Stimulated activated CD4-positive, alpha-beta T cell treated with anti-CD3 and anti-CD28 coated beads, Interleukin-15, amount 100 ng/mL, for 24 hours (primary cell): ENCODE data around the gene IP6K2.

Experiments used
- DNase-seq: peaks from one replicate; pipeline ENCODE4 v3.0.0-alpha.2; 2020

The IP6K2 gene

DNA sequence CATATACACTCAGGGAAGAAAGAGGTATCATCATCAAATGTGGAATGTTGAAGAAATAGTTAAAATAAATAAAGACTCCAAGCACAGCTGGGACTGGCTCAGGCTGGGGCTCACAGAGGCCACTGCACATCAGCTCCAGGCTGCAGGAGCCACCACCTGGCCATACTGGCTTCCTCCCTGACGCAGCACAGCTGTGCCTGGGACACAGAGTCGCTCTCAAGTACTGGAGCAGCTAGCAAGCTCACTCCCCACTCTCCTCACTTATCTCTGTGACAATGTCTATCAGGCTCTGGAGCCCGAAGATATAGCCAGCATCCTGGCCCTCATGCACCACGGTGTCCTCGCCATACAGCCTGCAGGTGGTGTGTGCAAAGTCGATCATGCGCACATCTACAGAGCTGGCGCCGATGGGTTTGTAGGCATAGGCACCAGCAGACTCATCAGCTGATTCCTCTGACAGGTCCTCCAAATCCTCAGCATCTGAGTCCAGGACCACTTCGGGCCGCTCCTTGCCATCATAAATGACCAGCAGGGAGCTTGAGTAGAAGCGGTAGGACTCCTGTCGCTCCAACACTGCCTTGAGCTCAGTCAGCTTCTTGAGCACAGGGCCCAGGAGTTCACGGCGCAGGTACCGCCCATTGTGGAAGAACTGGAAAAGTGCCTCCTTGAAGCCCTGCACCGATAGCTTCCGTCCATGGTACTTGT is 28.8 kb downstream of the IP6K2 start:
- no peak for DNase-seq

DNA sequence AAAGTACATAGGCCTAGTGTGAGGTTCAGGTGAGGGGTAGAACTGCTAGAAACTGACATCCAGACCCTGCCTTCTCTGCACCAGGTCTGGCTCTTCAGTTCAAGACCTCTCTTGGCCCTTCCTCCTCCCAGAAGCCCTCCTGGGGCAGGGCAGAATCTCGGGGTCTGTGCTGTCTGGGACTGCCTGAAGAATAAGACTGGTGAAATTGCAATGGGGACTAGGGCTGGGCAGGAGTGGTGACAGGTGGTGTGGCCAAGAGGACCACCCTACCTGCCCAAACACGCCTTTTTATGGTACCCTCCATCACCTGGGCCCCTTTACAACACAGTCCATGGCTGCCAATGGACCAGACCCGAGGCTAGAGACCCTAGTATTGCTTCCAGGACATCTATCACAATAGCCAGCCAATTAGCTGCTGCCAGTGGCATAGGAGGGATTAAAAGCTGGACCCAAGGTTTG is 29.8 kb downstream of the IP6K2 start:
- no peak for DNase-seq

DNA sequence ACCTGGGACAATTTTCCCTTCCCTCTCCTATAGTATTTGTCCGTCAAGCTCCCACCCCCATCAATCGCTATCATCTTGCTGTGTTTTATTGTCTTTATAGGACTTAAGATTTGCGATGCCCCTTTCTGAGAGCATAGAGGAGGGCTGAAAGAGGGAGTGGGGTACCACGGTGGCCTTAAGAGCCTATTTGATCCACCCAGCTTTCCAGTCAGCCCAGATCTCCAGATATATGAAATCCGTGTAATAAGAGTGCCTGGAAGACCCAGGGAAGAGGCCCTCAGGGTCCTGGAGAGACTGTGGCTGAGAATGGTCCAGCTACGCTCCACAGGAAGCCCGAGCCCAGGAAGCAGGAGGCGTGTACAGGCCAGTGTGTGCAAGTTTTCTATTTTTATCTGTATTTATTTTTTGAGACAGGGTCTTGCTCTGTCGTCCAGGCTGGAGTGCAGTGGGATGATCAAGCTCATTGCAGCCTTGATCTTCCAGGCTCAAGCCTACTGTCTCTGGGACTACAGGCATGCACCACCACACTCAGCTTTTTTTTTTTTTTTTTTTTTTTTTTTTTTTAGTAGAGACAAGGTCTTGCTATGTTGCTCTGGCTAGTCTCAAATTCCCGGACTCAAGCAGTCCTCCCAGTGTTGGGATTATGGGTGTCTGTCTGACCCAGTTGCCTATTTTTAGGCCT is 30.3 kb downstream of the IP6K2 start:
- DNase-seq = no peak

DNA sequence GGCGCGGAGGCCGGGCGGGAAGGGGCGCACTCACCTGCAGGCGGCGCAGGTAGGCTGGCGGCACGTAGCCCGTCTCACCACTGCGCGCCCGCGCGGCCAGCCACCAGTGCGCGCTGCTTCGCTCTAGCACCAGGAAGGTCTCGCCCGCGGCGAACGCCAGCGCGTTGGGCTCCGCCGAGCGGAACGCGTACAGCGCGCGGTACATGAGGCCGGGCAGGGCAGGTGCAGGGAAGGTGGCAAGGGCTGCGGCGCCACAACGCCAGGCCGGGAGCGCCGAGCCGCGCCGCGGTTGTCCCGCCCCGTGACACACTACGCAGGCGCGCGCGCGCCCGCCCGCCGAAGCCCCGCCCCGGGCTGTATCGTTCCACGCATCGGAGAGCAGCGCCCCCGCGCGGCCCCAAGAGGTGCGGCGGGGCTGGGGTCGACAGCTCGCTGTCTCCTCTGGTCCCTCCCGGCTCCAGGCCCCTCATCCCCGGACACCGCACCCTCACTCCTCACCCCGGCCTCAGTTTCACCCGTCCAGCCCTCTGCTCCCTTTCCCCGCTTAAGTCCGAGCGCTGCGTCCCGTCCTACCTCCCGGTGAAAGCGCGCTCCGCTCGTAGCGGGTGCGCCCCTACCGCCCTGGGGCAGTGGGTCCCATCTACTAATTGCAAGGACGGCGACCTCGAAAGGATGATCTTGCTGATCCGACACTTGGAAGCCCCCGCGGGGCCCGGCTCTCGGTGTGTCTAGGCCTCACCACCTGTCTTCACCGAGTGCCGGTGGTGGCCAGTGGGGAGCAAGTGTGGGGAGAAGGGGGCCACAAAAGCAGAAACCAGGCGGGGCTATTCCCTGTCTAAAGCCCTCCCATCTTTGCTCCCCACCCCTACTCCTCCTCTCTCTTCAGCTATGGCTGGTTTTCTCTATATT is 31.2 kb downstream of the IP6K2 start, which contains the start of gene NCKIPSD:
TSS of gene NCKIPSD (minus strand) at position 313 of the 909 bp plus-strand sequence. CDS start at position 205, 108 bp downstream.
- peak; percentile 94 for DNase-seq

DNA sequence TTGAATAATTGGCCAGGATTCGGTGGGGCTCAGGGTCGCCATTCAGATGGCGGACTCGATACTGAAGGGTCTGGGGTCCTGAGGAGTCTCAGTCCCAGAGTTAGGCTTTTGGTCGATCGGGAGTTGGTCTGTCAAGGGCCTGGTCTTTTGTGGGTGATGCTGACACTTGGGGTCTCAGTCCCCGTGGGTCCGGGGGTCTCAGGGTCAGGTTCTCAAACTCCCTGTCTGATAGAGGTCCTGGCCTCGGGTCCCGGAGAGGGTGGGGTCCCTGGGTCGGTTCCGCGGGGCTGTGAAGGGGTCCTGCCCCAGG is 31.8 kb downstream of the IP6K2 start:
- DNase-seq = no peak

DNA sequence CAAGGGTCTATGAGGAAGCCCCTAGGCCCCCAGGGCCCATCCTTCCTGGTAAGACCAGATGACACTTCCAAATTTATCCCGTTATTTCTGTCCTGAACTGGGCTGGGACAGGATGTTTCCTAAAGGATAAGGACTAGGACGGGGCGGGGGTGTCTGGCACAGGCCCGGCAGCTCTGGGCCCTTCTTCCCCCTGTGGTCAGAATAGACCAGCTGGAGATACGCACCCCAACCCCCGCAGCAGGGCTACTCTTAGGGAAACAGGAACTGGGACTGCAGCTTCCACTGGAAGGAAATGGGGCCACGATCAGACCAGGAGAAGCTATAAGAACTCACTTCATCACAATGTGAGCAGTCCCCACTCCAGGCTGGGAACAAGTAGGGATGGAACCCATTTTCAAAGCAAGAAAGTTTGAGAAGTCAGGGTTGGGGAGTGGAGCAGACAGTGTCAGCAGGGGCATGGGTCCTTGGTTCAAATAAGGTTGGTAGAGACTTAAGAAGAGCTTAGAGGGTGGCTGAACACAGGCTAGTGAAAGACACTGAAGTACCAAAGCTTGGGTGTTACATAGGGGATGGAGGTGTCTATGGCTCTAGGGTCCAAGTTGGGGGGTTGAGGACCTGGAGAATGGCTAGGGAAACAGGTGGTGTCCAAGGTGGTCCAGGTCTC is 32.4 kb downstream of the IP6K2 start:
- DNase-seq = no peak

DNA sequence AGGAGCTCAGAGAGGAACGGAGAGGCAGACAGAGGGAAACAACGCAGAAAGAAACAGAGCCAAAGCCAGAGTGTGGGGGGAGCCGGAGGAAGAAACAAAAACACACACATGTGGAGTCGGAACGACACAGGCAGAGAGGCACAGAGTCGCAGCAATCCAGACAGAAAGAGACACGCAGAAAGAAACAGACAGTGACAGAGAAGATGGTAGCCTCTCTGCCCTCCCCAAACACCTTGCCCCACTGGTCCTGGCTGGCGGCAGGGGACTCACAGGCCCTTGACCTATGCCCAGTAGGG is 33.0 kb downstream of the IP6K2 start:
- no peak for DNase-seq

DNA sequence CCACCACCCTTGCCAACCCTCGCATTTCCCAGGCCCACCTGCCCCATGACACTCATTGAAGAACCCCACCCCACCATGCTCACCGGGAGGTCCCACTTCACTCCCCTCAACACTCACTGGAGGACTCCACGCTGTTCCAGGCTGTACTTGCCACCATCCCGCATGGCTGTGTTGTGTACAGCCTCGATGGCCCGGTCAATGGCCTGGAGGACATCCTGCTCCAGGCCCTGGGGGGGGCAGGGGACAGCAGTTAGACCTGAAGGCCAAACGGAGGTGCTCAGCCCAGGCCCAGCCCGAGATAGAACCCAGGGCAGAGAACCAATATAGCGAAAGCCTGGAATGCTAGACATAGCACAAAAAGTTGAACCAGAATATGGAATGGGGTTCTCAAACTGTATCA is 34.2 kb downstream of the IP6K2 start:
- no peak for DNase-seq

DNA sequence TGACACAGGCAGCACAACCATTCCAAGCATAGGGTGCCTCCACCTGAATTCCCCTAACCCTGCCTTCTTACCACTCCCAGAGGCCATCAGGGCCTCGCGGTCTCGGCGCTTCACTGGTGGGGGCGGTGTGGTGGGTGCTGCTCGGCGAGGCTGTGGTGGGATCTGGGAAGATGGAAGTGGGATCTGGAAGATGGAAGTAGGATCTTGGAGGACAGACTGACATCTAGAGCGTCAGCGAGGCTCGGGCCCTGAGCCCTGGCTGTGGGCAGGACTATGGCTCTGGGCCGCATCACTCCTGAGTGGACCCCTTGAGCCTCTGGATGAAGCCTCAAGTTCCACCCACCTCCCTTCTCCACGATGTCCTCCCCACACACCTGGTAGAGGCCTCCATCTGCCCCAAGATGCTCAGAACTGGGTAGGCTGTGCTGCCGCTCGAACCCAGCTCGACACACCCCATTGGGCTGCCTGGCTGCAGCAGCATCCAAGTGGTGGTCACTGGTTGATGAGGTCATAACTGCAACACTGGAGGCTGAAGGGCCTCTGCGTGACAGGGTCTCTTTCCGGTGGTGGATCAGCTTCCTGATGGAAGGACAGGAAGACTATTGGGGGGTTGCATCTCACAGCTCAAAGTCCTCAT is 34.9 kb downstream of the IP6K2 start:
- DNase-seq = no peak

DNA sequence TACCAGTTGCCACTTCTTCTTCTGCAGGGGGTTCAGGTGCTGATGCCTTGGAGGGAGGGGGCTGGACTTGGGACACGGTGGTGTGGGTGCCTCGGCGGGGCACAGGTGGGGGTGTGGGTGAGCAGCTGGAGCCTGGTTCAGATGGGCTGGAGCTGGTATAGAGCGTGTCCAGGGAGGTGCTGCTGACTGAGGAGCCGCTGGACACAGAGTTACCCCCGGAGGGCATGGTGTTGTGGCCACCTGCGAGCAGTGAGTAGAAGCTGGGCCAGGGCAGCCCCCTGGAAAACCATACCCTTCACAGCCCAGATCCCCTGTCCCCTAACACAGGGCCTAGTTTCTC is 35.5 kb downstream of the IP6K2 start:
- no peak for DNase-seq

DNA sequence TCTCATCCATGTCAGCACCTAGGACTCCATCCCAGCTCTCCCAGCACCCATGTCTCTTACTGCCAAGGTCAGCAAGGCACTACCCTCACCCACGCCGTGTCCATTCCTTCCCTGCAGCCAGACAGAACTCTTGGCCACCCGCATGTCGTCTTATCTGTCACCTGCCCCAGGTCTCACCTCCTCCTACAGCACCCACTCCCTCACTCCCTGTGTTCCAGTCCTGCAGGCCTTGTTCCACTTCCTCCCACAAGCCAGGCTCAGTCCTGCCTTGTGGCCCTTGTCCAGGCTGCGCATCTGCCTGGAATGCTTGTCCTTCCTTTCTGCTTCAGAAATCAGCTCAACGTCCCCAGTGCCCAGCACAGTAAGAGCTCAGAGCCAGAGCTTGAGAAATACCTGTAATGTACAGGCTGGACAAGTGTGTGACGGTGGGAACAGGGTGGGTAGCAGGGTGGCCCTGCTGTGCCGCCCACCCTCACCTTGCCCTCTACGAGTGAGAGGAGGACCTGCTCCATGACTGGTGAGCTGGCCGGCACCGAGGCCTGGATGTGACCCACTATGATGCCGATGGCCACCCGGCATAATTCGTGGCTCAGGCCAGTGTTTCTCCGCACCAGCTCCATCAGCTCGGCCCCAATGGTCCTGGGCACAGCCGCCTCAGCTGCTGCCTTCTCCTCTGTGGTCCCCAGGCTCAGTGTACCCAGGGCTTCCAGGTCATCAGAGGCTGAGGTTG is 36.0 kb downstream of the IP6K2 start:
- DNase-seq = no peak

DNA sequence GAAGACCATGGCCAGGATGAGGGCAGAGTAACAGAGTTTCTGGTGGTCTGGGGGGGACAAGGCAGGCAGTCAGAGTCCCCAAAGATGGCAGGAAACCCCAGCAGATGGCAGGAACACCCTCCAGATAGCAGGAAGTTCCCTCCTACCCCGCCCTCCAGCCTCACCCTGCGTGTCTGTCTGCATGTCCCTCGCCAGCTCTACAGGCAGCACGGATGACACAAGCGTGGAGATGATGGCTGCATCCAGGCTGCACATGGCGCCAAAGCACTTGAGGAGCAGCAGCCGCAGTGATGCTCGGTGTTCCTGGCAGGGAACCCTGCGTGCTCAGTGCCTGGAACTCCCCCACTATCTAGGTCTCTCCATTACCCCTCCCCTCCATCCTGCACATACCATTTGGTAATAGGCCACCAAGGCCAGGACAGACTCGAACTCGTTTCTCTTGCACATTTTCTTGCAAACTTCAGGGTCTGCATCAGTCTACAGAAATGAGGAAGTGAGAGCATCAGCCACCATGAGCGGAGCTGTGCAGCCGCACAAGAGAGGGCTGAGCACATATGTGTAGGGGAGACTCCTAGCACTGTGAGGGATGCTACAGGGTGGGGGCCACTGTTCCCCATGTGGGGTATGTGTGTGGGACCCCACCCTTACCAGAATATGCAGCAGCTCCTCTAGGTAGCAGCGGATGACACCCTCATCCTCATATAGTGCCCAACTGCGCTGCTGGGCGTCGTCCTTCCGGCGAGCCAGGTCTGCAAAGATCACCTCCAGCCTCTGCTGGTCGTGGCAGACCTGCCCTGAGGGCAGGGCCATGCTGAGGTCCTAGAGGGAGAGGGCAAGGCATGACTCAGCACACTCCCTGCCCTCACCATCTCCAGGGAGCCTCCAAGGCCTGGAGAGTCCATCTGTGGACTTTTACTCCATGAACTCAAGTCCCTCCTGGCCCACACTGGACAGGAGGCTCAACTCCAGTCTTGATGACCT is 37.3 kb downstream of the IP6K2 start:
- no peak for DNase-seq

DNA sequence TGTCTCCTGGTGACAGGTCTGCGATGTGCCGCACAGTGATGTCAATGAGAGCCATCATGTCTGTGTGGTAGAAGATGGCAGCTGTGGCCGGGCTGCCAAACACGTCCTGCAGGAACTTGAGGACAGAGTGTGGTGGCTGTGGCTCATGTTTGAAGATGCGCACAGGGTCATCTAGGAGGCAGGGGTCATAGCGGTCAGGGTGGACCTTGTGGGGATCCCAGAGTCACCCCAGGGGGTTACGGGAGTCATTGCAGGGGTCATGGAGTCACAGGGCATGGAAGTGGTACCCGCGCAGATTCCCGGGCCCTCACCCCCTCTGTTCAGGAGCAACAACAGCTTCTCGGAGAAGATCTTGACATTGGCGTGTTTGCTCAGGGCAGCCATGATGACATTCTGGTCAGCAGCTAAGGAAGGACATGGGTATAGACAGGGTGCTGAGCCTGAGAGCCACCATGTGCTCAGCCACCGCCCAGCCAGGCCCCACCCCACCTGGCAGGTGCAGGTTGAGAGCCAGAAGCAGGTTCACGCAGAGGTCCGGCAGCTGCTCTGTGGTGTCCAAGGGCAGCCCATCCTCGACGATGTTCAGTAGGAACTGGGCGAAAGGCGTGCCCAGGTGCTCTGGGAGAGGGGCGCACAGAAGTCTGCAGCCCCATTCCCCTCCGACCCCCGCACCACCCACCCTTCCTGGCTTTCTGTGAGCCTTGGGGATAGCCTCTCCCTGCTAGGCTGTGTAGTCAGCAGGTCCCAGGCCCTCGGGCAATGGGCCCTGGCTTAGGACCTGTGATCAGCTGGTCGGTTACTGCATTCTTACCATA is 38.2 kb downstream of the IP6K2 start:
- DNase-seq = no peak

DNA sequence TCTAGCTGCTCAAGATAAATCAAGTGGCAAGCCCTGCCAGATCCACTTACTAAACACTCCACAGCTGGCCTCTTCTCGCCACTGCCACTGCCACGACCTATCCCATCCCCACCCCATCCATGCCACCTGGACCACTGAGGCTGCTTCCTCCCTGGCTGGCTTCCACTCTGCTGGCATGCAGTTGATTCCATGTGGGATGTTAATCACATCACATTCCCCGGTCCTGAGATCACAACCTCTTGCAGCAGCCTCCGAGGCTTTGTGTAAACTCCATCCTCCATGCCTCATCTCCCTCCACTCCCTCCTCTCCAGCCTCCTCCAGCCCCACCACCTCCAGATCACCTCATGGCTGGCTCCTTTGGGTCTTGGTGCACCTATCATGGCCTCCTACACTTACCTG is 39.0 kb downstream of the IP6K2 start:
- DNase-seq = no peak

DNA sequence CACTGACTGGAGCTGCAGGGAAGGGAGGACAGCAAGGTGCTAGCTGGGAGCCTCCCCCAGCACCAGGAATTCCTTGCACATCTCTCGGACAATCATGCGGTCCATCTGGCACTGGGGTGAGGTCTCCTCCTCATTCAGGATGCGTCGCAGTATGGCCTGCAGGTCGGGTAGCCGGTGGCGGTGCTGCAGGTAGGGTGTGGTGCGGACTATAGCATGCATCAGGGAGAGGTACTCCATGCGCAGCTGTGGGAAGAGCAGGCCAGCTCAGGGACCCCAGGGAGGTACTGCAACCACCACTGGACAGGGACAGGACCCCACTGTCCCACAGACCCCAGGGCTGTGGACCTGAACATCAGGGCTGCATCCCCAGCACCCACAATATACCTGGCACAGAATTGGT is 42.5 kb downstream of the IP6K2 start:
- DNase-seq = no peak

DNA sequence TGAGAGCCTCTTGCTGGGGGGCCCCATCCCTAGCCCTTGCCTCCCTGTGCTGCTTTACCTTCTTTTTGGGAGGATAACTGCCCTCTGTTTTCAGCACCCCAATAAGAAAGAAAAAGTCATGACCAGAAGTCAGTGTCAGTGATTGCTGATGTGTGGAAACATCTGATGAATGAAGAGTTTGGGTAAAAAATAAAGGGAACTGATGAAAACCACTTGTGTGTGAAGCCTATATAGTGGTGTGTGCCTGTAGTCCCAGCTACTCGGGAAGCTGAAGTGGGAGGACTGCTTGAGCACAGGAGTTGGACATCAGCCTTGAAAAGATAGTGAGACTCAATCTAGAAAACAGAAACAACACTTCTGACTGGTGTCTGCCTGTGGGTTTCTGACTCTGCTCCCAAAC is 44.5 kb downstream of the IP6K2 start:
- DNase-seq = no peak

DNA sequence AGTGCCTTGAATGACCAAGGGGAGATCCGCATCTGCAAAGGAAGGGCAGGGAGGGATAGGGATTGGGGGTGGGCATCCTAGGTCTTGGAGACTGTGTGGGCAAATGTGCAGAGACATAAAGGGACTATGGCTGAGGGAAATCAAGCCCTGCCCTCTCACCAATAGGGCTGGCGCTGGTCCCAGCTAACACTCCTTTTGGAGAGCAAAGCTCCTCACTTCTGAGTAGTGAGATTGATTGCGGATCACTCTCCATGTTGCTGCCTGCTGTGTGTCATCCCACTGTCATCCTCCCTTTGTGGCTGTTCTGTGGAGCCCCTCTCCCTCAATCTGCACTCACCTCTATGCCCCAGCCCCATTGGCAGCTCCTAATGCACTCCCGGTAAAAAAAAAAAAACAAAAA is 52.1 kb downstream of the IP6K2 start:
- no peak for DNase-seq

DNA sequence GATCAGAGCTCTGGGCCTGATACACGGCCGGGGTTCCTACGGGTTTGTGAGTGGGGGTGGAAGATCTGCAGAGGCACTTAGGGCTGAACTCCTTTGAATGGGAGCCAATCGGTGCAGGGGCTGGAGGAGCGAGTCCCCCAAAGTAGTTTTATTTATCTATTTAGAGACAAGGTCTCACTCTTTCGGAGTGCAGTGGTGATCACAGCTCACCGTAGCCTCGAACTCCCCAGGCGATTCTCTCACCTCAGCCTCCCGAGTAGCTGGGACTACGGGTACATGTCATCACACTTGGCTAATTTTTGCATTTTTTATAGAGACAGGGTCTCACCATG is 52.7 kb downstream of the IP6K2 start:
- no peak for DNase-seq

DNA sequence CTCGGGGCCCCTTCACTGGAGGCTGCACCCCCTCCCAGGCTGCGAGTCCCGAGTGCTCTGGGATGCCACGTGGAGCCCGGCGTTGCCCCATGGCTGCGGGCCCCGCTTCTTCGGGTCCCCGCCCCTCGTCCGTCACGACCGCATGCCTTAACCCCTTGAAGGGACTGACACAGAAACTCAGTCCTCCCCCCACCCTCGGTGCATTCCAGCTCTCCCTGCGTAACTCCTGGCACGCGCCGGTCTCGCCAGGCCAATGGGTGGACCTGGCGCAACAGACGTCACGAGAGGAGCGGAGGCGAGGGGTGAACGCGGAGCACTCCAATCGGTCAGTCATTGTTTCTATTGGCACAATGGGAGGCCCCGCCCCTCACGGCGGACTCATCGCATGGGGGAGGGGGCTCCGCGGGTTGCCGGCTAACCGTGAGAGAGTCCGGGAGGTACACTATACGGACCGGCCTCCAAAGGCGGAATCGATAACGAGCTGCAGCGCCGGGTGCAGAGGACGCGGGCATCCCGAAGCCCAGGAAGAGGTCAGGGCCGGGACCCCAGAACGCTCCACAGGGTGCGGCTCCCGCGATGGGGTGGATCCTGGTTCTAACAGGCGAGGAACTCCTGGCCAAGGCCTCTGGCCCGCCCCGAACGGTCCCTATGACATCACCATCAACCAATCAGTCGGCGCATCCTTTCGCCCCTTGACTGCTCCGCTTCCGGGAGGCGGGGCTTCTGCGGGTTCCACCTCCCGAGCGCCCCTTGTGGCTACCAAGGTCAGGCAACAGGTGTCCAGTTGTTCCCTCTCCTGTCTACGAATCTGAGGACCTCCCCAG is 53.3 kb downstream of the IP6K2 start:
- peak; percentile 95 for DNase-seq
